Common myeloid progenitor, CD34-positive (primary cell): Measurements from ENCODE around the gene KCNJ5.

ENCODE experiments used
- CTCF ChIA-PET: fragments of 350-600 bp; sonication (Branson Sonifier 250); formaldehyde crosslinking; loops from one replicate; lab custom pipeline; 2021; ENCODE audit warnings: antibody characterized with exemption; lab: Charles Lee
- POLR2A ChIA-PET: fragments of 350-600 bp; sonication (Branson Sonifier 250); formaldehyde crosslinking; loops from one replicate; lab custom pipeline; 2021; ENCODE audit warnings: antibody characterized with exemption; lab: Charles Lee
- DNase-seq, 3 donors: peaks; one replicate each; pipeline versions ENCODE4 v3.0.0 to v3.0.0-alpha.2; 2013
- H3K27ac ChIP-seq, 2 experiments: 1 replicate in 1 of 2; 2 replicates in 1 of 2; pipeline ENCODE4 v1.7.0; 2013; ENCODE audit warnings: inconsistent platforms in 2 of 2, low read length in 2 of 2, mild to moderate bottlenecking in 2 of 2, low read depth in 1 of 2, moderate library complexity in 1 of 2; ENCODE audit not compliant: severe bottlenecking in 2 of 2, insufficient read depth in 1 of 2, poor library complexity in 1 of 2
- H3K27me3 ChIP-seq, 5 experiments: replicated peaks in 2 of 5; 1 replicate in 3 of 5; 2 replicates in 2 of 5; pipeline versions ENCODE4 v1.6.1 to v1.7.0; 2013; ENCODE audit warnings: low read length in 4 of 5, mild to moderate bottlenecking in 2 of 5, moderate library complexity in 2 of 5, inconsistent platforms in 1 of 5; ENCODE audit not compliant: insufficient read depth in 5 of 5, control insufficient read depth in 4 of 5
- H3K36me3 ChIP-seq, 4 experiments: 1 replicate in 2 of 4; 2 replicates in 2 of 4; pipeline versions ENCODE4 v1.6.1 to v1.7.0; 2013; ENCODE audit warnings: low read length in 3 of 4, control low read depth in 1 of 4, mild to moderate bottlenecking in 1 of 4; ENCODE audit not compliant: control insufficient read depth in 4 of 4, insufficient read depth in 4 of 4
- H3K4me1 ChIP-seq, 4 experiments: 1 replicate in 3 of 4; 2 replicates in 1 of 4; pipeline versions ENCODE4 v1.6.1 to v1.7.1; 2013; ENCODE audit warnings: low read length in 3 of 4, mild to moderate bottlenecking in 3 of 4, control low read depth in 1 of 4, inconsistent platforms in 1 of 4, moderate library complexity in 1 of 4; ENCODE audit not compliant: control insufficient read depth in 4 of 4, insufficient read depth in 4 of 4; ENCODE audit errors: control extremely low read depth in 1 of 4
- H3K4me3 ChIP-seq, 7 experiments: 1 replicate in 4 of 7; 2 replicates in 3 of 7; pipeline versions ENCODE4 v1.5.1 to v1.7.0; 2013; ENCODE audit warnings: mild to moderate bottlenecking in 7 of 7, low read length in 6 of 7, moderate library complexity in 6 of 7, inconsistent platforms in 2 of 7, low read depth in 2 of 7, control low read depth in 1 of 7; ENCODE audit not compliant: insufficient read depth in 4 of 7, control insufficient read depth in 1 of 7; ENCODE audit errors: extremely low read depth in 1 of 7
- H3K9me3 ChIP-seq, 5 experiments: 1 replicate in 4 of 5; 2 replicates in 1 of 5; pipeline versions ENCODE4 v1.6.1 to v1.7.1; 2013; ENCODE audit warnings: low read length in 4 of 5, mild to moderate bottlenecking in 2 of 5, inconsistent platforms in 1 of 5, low read depth in 1 of 5, moderate library complexity in 1 of 5; ENCODE audit not compliant: control insufficient read depth in 4 of 5, insufficient read depth in 2 of 5; ENCODE audit errors: control extremely low read depth in 1 of 5
- WGBS: methylation state at CpG from one replicate; pipeline ENCODE4 v1.1.5; 2013; ENCODE audit not compliant: insufficient coverage; 5-methylcytosine and 5-hydroxymethylcytosine counted together

Gene KCNJ5

GRCh38 chr11:128888034-128888985 is 2.8 kb upstream of the KCNJ5 start:
- ChIA-PET POLR2A (no interaction called here), CTCF (interaction anchor here (1.0 to 13.0 kb wide), 4 partner anchors 18 to 386 kb away, joined by 3 to 640 read pairs (median 78); partner anchors contain the start of gene TP53AIP1)
- H3K4me3 ChIP-seq: no peak overlapping the region
- H3K27me3 ChIP-seq: peaks cover 3 to 52% (median 47%) of the 10 kb centered on the region in 5 experiments
- peaks cover 0 to 2% (median 0%) of the 10 kb centered on the region in 5 experiments for H3K9me3 ChIP-seq
- no peak for DNase-seq
- H3K27ac ChIP-seq: no peak overlapping the region
- no peaks in the 10 kb centered on the region for H3K36me3 ChIP-seq
- H3K4me1 ChIP-seq: peaks cover 0 to 26% (median 12%) of the 10 kb centered on the region in 4 experiments
- 90% methylated on average over 11 of the region's 15 CpGs for WGBS

- 87% methylated on average over 6 of the region's 8 CpGs for WGBS
- CTCF ChIA-PET: interaction anchor here (0.7 to 13.0 kb wide), 4 partner anchors 14 to 58 kb away, joined by 3 to 640 read pairs (median 17); partner anchors contain the start of gene TP53AIP1
- POLR2A ChIA-PET: no interaction called here
- H3K4me3 ChIP-seq: peak overlapping the region in 1 of 7 experiments; percentile 59
- H3K4me1 ChIP-seq: peaks cover 0 to 37% (median 21%) of the 10 kb centered on the region in 4 experiments
- H3K27ac ChIP-seq: no peak overlapping the region
- H3K9me3 ChIP-seq: peaks cover 0 to 2% (median 0%) of the 10 kb centered on the region in 5 experiments
- peaks cover 3 to 61% (median 47%) of the 10 kb centered on the region in 5 experiments for H3K27me3 ChIP-seq
- no peak for DNase-seq
- H3K36me3 ChIP-seq: no peaks in the 10 kb centered on the region
These were observed 1.4 kb upstream of the KCNJ5 start for GRCh38 chr11:128889657-128890213.

GRCh38 chr11:128890216-128890542 is 977 bp upstream of the KCNJ5 start:
- Histone ChIP-seq H3K36me3 (no peaks in the 10 kb centered on the region), H3K27ac (no peak overlapping the region), H3K4me1 (peaks cover 0 to 37% (median 21%) of the 10 kb centered on the region in 4 experiments), H3K4me3 (peak overlapping the region in 3 of 7 experiments; percentile 44 to 64 (median 59)), H3K9me3 (peaks cover 0 to 2% (median 0%) of the 10 kb centered on the region in 5 experiments), H3K27me3 (peaks cover 3 to 66% (median 45%) of the 10 kb centered on the region in 5 experiments)
- POLR2A ChIA-PET: no interaction called here
- CTCF ChIA-PET: interaction anchor here (0.7 to 13.0 kb wide), 6 partner anchors 14 to 58 kb away, joined by 3 to 640 read pairs (median 4); partner anchors contain the start of gene TP53AIP1
- DNase-seq: no peak
- 47% methylated on average over 8 of the region's 9 CpGs for WGBS

- WGBS: 40% methylated on average over 4 of the region's 6 CpGs
These were observed 800 bp downstream of the KCNJ5 start for GRCh38 chr11:128891913-128892398.

GRCh38 chr11:128892866-128893565 is 1.9 kb downstream of the KCNJ5 start:
- Histone ChIP-seq H3K36me3 (no peaks in the 10 kb centered on the region), H3K9me3 (peaks cover 0 to 2% (median 0%) of the 10 kb centered on the region in 5 experiments), H3K27me3 (peaks cover 3 to 81% (median 38%) of the 10 kb centered on the region in 5 experiments), H3K4me1 (peaks cover 0 to 31% (median 21%) of the 10 kb centered on the region in 4 experiments), H3K4me3 (no peak overlapping the region), H3K27ac (no peak overlapping the region)
- 93% methylated on average over 3 of the region's 4 CpGs for WGBS
- POLR2A ChIA-PET: interaction anchor here (1.1 kb wide), 1 partner anchor 24 kb away, joined by 3 read pairs; no protein-coding TSS in a partner anchor
- DNase-seq: no peak
- CTCF ChIA-PET: interaction anchor here (0.8 to 13.0 kb wide), 9 partner anchors 9 to 55 kb away, joined by 3 to 640 read pairs (median 5); partner anchors contain the start of gene TP53AIP1

More at GRCh38 chr11:128891913-128892398, 800 bp downstream of the KCNJ5 start:
- DNase-seq: peak in 1 of 3 donors; percentile 35
- Histone ChIP-seq H3K4me1 (peaks cover 0 to 31% (median 21%) of the 10 kb centered on the region in 4 experiments), H3K36me3 (no peaks in the 10 kb centered on the region), H3K4me3 (peak overlapping the region in 2 of 7 experiments; percentile 11 to 23), H3K9me3 (peaks cover 0 to 2% (median 0%) of the 10 kb centered on the region in 5 experiments), H3K27ac (no peak overlapping the region), H3K27me3 (peaks cover 3 to 81% (median 41%) of the 10 kb centered on the region in 5 experiments)
- CTCF ChIA-PET: interaction anchor here (0.9 to 13.0 kb wide), 9 partner anchors 10 to 56 kb away, joined by 3 to 640 read pairs (median 5); partner anchors contain the start of gene TP53AIP1
- POLR2A ChIA-PET: no interaction called here
